ENCODE data around the gene DOHH. TPM values are rescaled to one million over a fixed set of nuclear protein-coding genes. Genes with fewer than 3 reads are reported as not detected.

DOHH gene
- total and polyA plus RNA-seq, 4 donors: 7.8 to 21.5 (median 19.3) TPM

DNA sequence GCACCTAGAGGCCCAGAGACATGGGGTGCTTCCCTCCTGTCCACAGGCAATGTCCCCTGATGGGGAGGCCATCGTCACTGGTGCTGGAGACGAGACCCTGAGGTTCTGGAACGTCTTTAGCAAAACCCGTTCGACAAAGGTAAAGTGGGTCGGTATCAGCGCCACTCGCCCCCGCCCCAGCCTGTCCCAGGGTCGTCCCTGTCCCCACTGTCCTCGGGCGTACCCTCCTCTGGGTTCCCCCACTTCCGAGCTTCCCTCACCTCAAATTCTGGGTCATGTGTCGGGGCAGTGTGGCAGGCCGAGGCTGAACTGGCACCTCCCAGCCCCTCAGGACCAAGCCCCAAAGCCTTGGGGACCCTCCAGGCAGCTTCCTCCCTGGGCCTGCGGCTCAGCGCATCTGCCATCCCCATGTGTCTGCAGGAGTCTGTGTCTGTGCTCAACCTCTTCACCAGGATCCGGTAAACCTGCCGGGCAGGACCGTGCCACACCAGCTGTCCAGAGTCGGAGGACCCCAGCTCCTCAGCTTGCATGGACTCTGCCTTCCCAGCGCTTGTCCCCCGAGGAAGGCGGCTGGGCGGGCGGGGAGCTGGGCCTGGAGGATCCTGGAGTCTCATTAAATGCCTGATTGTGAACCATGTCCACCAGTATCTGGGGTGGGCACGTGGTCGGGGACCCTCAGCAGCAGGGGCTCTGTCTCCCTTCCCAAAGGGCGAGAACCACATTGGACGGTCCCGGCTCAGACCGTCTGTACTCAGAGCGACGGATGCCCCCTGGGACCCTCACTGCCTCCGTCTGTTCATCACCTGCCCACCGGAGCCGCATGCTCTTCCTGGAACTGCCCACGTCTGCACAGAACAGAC, 34.1 kb upstream of the DOHH start:
- Histone ChIP-seq H3K4me1 (ENCODE audit: control insufficient read depth in 5 of 5, insufficient read depth in 5 of 5, low read length in 5 of 5) (peaks cover 0 to 11% (median 0%) of the 10 kb centered on the region in 5 donors), H3K36me3 (ENCODE audit: control insufficient read depth in 4 of 4, insufficient read depth in 4 of 4, low read length in 4 of 4) (peaks cover 3 to 75% (median 21%) of the 10 kb centered on the region in 4 donors), H3K4me3 (no peak overlapping the region), H3K9ac (ENCODE audit: insufficient read depth in 1 of 2, low read length in 2 of 2) (no peak overlapping the region), H3K9me3 (ENCODE audit: control insufficient read depth in 4 of 4, insufficient read depth in 3 of 4, low read length in 3 of 4) (no peaks in the 10 kb centered on the region), H3K27ac (ENCODE audit: low read depth in 1 of 2, low read length in 1 of 2) (no peak overlapping the region), H3K27me3 (ENCODE audit: control insufficient read depth in 3 of 3, insufficient read depth in 3 of 3, low read length in 2 of 3) (no peaks in the 10 kb centered on the region)
- WGBS, 2 donors: 93 to 95% methylated on average over 38 of the region's 38 CpGs
- DNase-seq (no peak), ATAC-seq (ENCODE audit: insufficient read depth, low FRiP score) (no peak)
- no peak for TF ChIP-seq CTCF (IDR thresholded peaks at IDR 0.05; ENCODE audit: control extremely low read depth, extremely low read depth)

DNA sequence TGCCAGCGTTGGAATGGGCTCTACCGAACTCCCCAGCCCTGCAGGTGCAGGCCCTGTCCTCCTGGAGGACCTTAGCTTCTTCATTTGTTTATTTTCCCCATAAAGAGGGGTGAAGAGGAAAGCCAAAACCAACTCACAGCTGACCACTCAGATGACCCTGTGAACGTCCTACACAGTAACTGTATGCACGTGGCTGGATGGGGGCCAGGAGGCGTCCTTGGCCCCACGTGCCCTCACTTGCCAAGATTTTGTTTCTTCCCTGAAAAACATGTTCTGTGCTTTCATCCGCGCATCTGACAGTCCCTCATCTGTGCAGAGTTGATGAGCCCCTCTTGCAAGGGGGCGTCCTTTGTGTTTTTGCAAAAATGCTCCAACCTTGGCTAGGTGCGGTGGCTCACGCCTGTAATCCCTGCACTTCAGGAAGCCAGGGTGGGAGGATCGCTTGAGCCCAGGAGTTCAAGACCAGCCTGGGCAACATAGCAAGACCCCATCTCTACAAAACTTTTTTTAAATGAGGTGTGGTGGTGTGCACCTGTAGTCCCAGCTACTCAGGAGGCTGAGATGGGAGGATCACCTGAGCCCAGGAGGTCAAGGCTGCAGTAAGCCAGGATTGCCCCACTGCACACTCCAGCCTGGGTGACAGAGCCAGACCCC, 33.2 kb upstream of the DOHH start:
- no peak overlapping the region for H3K4me3 ChIP-seq
- peaks cover 3 to 74% (median 22%) of the 10 kb centered on the region in 4 donors for H3K36me3 ChIP-seq (ENCODE audit: control insufficient read depth in 4 of 4, insufficient read depth in 4 of 4, low read length in 4 of 4)
- H3K27ac ChIP-seq (ENCODE audit: low read depth in 1 of 2, low read length in 1 of 2): no peak overlapping the region
- WGBS, 2 donors: 89 to 90% methylated on average over 12 of the region's 12 CpGs
- H3K9me3 ChIP-seq (ENCODE audit: control insufficient read depth in 4 of 4, insufficient read depth in 3 of 4, low read length in 3 of 4): no peaks in the 10 kb centered on the region
- H3K27me3 ChIP-seq (ENCODE audit: control insufficient read depth in 3 of 3, insufficient read depth in 3 of 3, low read length in 2 of 3): no peaks in the 10 kb centered on the region
- DNase-seq (no peak), ATAC-seq (ENCODE audit: insufficient read depth, low FRiP score) (no peak)
- H3K4me1 ChIP-seq (ENCODE audit: control insufficient read depth in 5 of 5, insufficient read depth in 5 of 5, low read length in 5 of 5): peaks cover 0 to 4% (median 0%) of the 10 kb centered on the region in 5 donors
- no peak for TF ChIP-seq CTCF (IDR thresholded peaks at IDR 0.05; ENCODE audit: control extremely low read depth, extremely low read depth)
- H3K9ac ChIP-seq (ENCODE audit: insufficient read depth in 1 of 2, low read length in 2 of 2): no peak overlapping the region

DNA sequence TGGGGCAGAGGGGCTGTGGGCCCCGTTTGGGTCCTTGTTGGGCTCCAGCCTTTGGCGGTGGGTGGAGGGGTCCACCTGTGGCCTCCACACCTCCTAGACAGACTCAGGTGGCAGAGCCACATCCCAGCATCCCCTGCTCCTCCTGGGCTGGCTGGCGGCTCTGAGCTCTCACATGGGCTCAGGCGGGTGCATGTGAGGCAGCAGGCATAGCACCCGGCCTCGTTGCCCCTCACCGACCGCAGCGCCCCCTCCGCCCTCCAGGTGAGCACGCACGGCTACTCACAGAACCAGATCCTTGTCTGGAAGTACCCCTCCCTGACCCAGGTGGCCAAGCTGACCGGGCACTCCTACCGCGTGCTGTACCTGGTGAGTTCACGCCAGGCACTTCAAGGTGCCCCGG, 32.6 kb upstream of the DOHH start:
- no peak overlapping the region for H3K27ac ChIP-seq (ENCODE audit: low read depth in 1 of 2, low read length in 1 of 2)
- no peak overlapping the region for H3K4me3 ChIP-seq
- no peaks in the 10 kb centered on the region for H3K4me1 ChIP-seq (ENCODE audit: control insufficient read depth in 5 of 5, insufficient read depth in 5 of 5, low read length in 5 of 5)
- TF ChIP-seq CTCF (IDR thresholded peaks at IDR 0.05; ENCODE audit: control extremely low read depth, extremely low read depth): no peak
- no peaks in the 10 kb centered on the region for H3K27me3 ChIP-seq (ENCODE audit: control insufficient read depth in 3 of 3, insufficient read depth in 3 of 3, low read length in 2 of 3)
- ATAC-seq (ENCODE audit: insufficient read depth, low FRiP score) (no peak), DNase-seq (no peak)
- H3K9me3 ChIP-seq (ENCODE audit: control insufficient read depth in 4 of 4, insufficient read depth in 3 of 4, low read length in 3 of 4): no peaks in the 10 kb centered on the region
- WGBS, 2 donors: 88 to 96% methylated on average over 17 of the region's 17 CpGs
- peaks cover 3 to 72% (median 25%) of the 10 kb centered on the region in 4 donors for H3K36me3 ChIP-seq (ENCODE audit: control insufficient read depth in 4 of 4, insufficient read depth in 4 of 4, low read length in 4 of 4)
- no peak overlapping the region for H3K9ac ChIP-seq (ENCODE audit: insufficient read depth in 1 of 2, low read length in 2 of 2)
